H1 (cell line): ENCODE data around the gene RYK. TPM values are rescaled to one million over a fixed set of nuclear protein-coding genes. Genes with fewer than 3 reads are reported as not detected.

Experiments
- CTCF ChIA-PET: fragments of 300-600 bp; sonication (Branson Sonifier 250); formaldehyde crosslinking; loops from one replicate; lab custom pipeline; 2021; ENCODE audit not compliant: partially characterized antibody; lab: Charles Lee
- POLR2A ChIA-PET: fragments of 300-600 bp; sonication (Branson Sonifier 250); formaldehyde crosslinking; loops from one replicate; lab custom pipeline; 2021; ENCODE audit warnings: inconsistent platforms; ENCODE audit not compliant: partially characterized antibody; lab: Charles Lee
- DNase-seq, 2 experiments: peaks; one replicate each; pipeline versions ENCODE4 v3.0.0 to v3.0.0-alpha.2; 2010 to 2022; ENCODE audit warnings: low spot score in 2 of 2, low read depth in 1 of 2, mixed read lengths in 1 of 2
- FAIRE-seq: peaks from 2 replicates; lab custom pipeline; 2011; peaks lifted over from hg19 to GRCh38; lab: Jason Lieb, UNC
- H2AFZ ChIP-seq: 2 replicates; pipeline ENCODE4 v1.8.1; 2012; ENCODE audit warnings: low read length, inconsistent platforms
- H2AK5ac ChIP-seq: 2 replicates; pipeline ENCODE4 v1.6.1; 2013; ENCODE audit warnings: low read depth, low read length
- H2BK120ac ChIP-seq: replicated peaks from 2 replicates; pipeline ENCODE3; 2013; ENCODE audit warnings: low read depth, low read length, inconsistent platforms
- H2BK12ac ChIP-seq: 2 replicates; pipeline ENCODE4 v1.6.1; 2013; ENCODE audit warnings: low read depth, low read length
- H2BK15ac ChIP-seq: 2 replicates; pipeline ENCODE4 v1.6.1; 2013; ENCODE audit warnings: low read length
- H2BK20ac ChIP-seq: 2 replicates; pipeline ENCODE4 v1.6.1; 2013; ENCODE audit warnings: low read length
- H2BK5ac ChIP-seq: 2 replicates; pipeline ENCODE4 v1.6.1; 2013; ENCODE audit warnings: low read depth, low read length
- H3K14ac ChIP-seq: 2 replicates; pipeline ENCODE4 v1.6.1; 2013; ENCODE audit warnings: inconsistent platforms; ENCODE audit not compliant: insufficient read length
- H3K18ac ChIP-seq: 2 replicates; pipeline ENCODE4 v1.6.1; 2013; ENCODE audit warnings: low read length; ENCODE audit errors: extremely low read depth
- H3K23ac ChIP-seq: 2 replicates; pipeline ENCODE4 v1.6.1; 2013; ENCODE audit warnings: inconsistent platforms; ENCODE audit not compliant: insufficient read length
- H3K23me2 ChIP-seq: 2 replicates; pipeline ENCODE4 v1.6.1; 2013; ENCODE audit warnings: low read depth, low read length
- H3K27ac ChIP-seq: 2 replicates; pipeline ENCODE4 v1.6.1; 2011; ENCODE audit warnings: low read depth, low read length, inconsistent platforms
- H3K27me3 ChIP-seq, 4 experiments: replicated peaks in 1 of 4; 1 replicate in 1 of 4; 2 replicates in 3 of 4; pipeline versions ENCODE4 v1.6.1 to v1.8.1; 2011 to 2013; ENCODE audit warnings: low read length in 3 of 4, mild to moderate bottlenecking in 3 of 4, inconsistent platforms in 2 of 4, mixed read lengths in 2 of 4, moderate library complexity in 1 of 4; ENCODE audit not compliant: control insufficient read depth in 3 of 4, insufficient read depth in 3 of 4; ENCODE audit errors: extremely low read depth in 1 of 4
- H3K36me3 ChIP-seq, 4 experiments: 2 replicates each; pipeline versions ENCODE4 v1.6.1 to v1.8.1; 2011 to 2013; ENCODE audit warnings: mild to moderate bottlenecking in 4 of 4, low read length in 3 of 4, moderate library complexity in 2 of 4, control low read depth in 1 of 4, inconsistent platforms in 1 of 4; ENCODE audit not compliant: insufficient read depth in 4 of 4, control insufficient read depth in 2 of 4
- H3K4ac ChIP-seq: replicated peaks from 2 replicates; pipeline ENCODE3; 2013; ENCODE audit warnings: low read length, low read depth, mixed read lengths, inconsistent platforms; ENCODE audit not compliant: insufficient read length
- H3K4me1 ChIP-seq, 4 experiments: replicated peaks in 1 of 4; 1 replicate in 1 of 4; 2 replicates in 3 of 4; pipeline versions ENCODE4 v1.6.1 to v1.8.1; 2011 to 2013; ENCODE audit warnings: low read length in 3 of 4, inconsistent platforms in 2 of 4, mixed read lengths in 1 of 4; ENCODE audit not compliant: insufficient read depth in 4 of 4, control insufficient read depth in 3 of 4
- H3K4me2 ChIP-seq, 2 experiments: 2 replicates each; pipeline versions ENCODE4 v1.6.1 to v1.8.1; 2011 to 2013; ENCODE audit warnings: low read depth in 2 of 2, low read length in 2 of 2, control low read depth in 1 of 2, inconsistent platforms in 1 of 2, mild to moderate bottlenecking in 1 of 2; ENCODE audit not compliant: insufficient read depth in 1 of 2
- H3K4me3 ChIP-seq, 4 experiments: fragments of 200-600, 300-600 bp in 1 of 4; sonication (generic), shearing (Covaris generic), sonication (Bioruptor Twin) in 1 of 4; 2 replicates each; pipeline versions ENCODE4 v1.5.1 to v1.8.1; 2011 to 2016; ENCODE audit warnings: low read length in 4 of 4, low read depth in 3 of 4, control low read depth in 2 of 4, inconsistent platforms in 2 of 4, mild to moderate bottlenecking in 2 of 4, mixed read lengths in 1 of 4, moderate library complexity in 1 of 4; ENCODE audit not compliant: insufficient read depth in 2 of 4; ENCODE audit errors: extremely low read depth in 1 of 4
- H3K56ac ChIP-seq: replicated peaks from 2 replicates; pipeline ENCODE3; 2013; ENCODE audit warnings: low read depth, mild to moderate bottlenecking, mixed read lengths, low read length, inconsistent platforms; ENCODE audit not compliant: insufficient read length
- H3K79me1 ChIP-seq: 2 replicates; pipeline ENCODE4 v1.6.1; 2013; ENCODE audit warnings: low read depth, low read length, control low read depth
- H3K79me2 ChIP-seq, 2 experiments: 2 replicates each; pipeline versions ENCODE4 v1.6.1 to v1.8.1; 2012 to 2013; ENCODE audit warnings: low read length in 2 of 2, mild to moderate bottlenecking in 2 of 2, inconsistent platforms in 1 of 2; ENCODE audit not compliant: insufficient read depth in 2 of 2, control insufficient read depth in 1 of 2
- H3K9ac ChIP-seq, 4 experiments: replicated peaks in 1 of 4; 1 replicate in 1 of 4; 2 replicates in 3 of 4; pipeline versions ENCODE4 v1.6.1 to v1.8.1; 2011 to 2013; ENCODE audit warnings: low read depth in 3 of 4, low read length in 3 of 4, control low read depth in 2 of 4, mild to moderate bottlenecking in 2 of 4, moderate library complexity in 2 of 4, inconsistent platforms in 1 of 4; ENCODE audit errors: extremely low read depth in 1 of 4
- H3K9me3 ChIP-seq, 2 experiments: 2 replicates each; pipeline versions ENCODE4 v1.6.1 to v1.8.1; 2012 to 2013; ENCODE audit warnings: mild to moderate bottlenecking in 2 of 2, moderate library complexity in 2 of 2, control low read depth in 1 of 2, inconsistent platforms in 1 of 2, low read depth in 1 of 2, low read length in 1 of 2, mixed read lengths in 1 of 2; ENCODE audit not compliant: insufficient read depth in 2 of 2
- H4K20me1 ChIP-seq, 2 experiments: replicated peaks in 1 of 2; 2 replicates each; pipeline versions ENCODE3 to v1.8.1; 2011 to 2013; ENCODE audit warnings: inconsistent platforms in 2 of 2, low read length in 2 of 2, mild to moderate bottlenecking in 1 of 2; ENCODE audit not compliant: insufficient read depth in 2 of 2, control insufficient read depth in 1 of 2
- H4K5ac ChIP-seq: 2 replicates; pipeline ENCODE4 v1.6.1; 2013; ENCODE audit warnings: low read length, low read depth, mixed read lengths, inconsistent platforms; ENCODE audit not compliant: insufficient read length
- H4K8ac ChIP-seq: 2 replicates; pipeline ENCODE4 v1.8.0; 2013; ENCODE audit warnings: mild to moderate bottlenecking, moderate library complexity, low read length, inconsistent platforms; ENCODE audit not compliant: insufficient read depth; ENCODE audit errors: extremely low read depth
- H4K91ac ChIP-seq: replicated peaks from 2 replicates; pipeline ENCODE3; 2013; ENCODE audit warnings: low read length, mixed read lengths, inconsistent platforms; ENCODE audit not compliant: insufficient read length
- ASH2L ChIP-seq: fragments of 200-600, 300-600 bp; sonication (generic); IDR thresholded peaks from one replicate; pipeline ENCODE4 v1.7.1; 2017; ENCODE audit warnings: low read length
- CHD1 ChIP-seq: IDR thresholded peaks from 2 replicates; pipeline ENCODE4 v1.6.1; 2012; ENCODE audit warnings: low read depth, low read length, improper control_type of control experiment
- HDAC2 ChIP-seq, 2 experiments: fragments of 300-600 bp in 1 of 2; sonication (generic) in 1 of 2; IDR thresholded peaks; 2 replicates each; pipeline ENCODE4 v1.6.1; 2011 to 2012; ENCODE audit warnings: low read depth in 2 of 2, low read length in 2 of 2, mild to moderate bottlenecking in 2 of 2, moderate library complexity in 2 of 2, borderline replicate concordance in 1 of 2, inconsistent platforms in 1 of 2
- RFX5 ChIP-seq: IDR thresholded peaks from 2 replicates; pipeline ENCODE4 v1.6.1; 2011; ENCODE audit warnings: low read depth, low read length, improper control_type of control experiment, borderline replicate concordance
- SP1 ChIP-seq: IDR thresholded peaks from 2 replicates; pipeline ENCODE4 v1.6.1; 2011; ENCODE audit warnings: low read depth, low read length
- TAF1 ChIP-seq: IDR thresholded peaks from 2 replicates; pipeline ENCODE4 v1.6.1; 2011; ENCODE audit warnings: mild to moderate bottlenecking, low read depth, low read length
- ZNF274 ChIP-seq: IDR thresholded peaks from 2 replicates; pipeline ENCODE4 v1.7.0; 2012; ENCODE audit warnings: low read length, borderline replicate concordance; ENCODE audit errors: extremely low read depth
- WGBS, 2 experiments: shearing (Covaris generic) in 1 of 2; methylation state at CpG; one replicate each; pipeline versions ENCODE4 v1.1.6 to v1.1.7; 2013 to 2015; ENCODE audit warnings: low lambda C conversion rate in 2 of 2, mixed read lengths in 2 of 2, inconsistent platforms in 1 of 2, low coverage in 1 of 2, missing lambda C conversion rate in 1 of 2; ENCODE audit not compliant: insufficient replicate concordance in 2 of 2, insufficient coverage in 1 of 2, insufficient read length in 1 of 2; ENCODE audit errors: extremely low coverage in 1 of 2, missing lambda C conversion rate in 1 of 2; 5-methylcytosine and 5-hydroxymethylcytosine counted together
- polyA plus RNA-seq, 7 experiments: library from polyadenylated mRNA; depleted of rRNA in 3 of 7; stranded (reverse) in 5 of 7; unstranded in 2 of 7; fragments of >200 nt in 5 of 7; fragments of 200-250 nt in 2 of 7; gene quantifications; 1 replicate in 5 of 7; 2 replicates in 1 of 7; 4 replicates in 1 of 7; pipeline versions ENCODE4 v1.2.1 to v1.2.3, GENCODE V29; 2011 to 2013; ENCODE audit warnings: missing spikeins in 2 of 7, mixed read lengths in 2 of 7
- total RNA-seq: library from RNA; stranded (reverse); fragmentation: NEBNext Ultra II Directional; extraction: Animal tissue kit (Norgen Biotek cat#: 25700); gene quantifications from 2 replicates; pipeline ENCODE4 v1.2.1, GENCODE V29; 2021

Gene RYK
- total and polyA plus RNA-seq, 2 of the 8 experiments (the other 6 are each of a cell fraction or from before 2014, with no cell fraction given) = 30.5 to 63.8 TPM

GRCh38 chr3:134194247-134194646, 56.4 kb downstream of the RYK start:
- H3K4me2 ChIP-seq = no peak overlapping the region
- peaks cover 0 to 15% (median 6%) of the 10 kb centered on the region in 4 experiments; a peak in 3 of 8 replicates for H3K36me3 ChIP-seq
- H2BK20ac ChIP-seq = no peak overlapping the region
- H3K56ac ChIP-seq = no peak overlapping the region
- H2AFZ ChIP-seq = no peak overlapping the region
- no peak overlapping the region for H3K9ac ChIP-seq
- DNase-seq = no peak
- no peak overlapping the region for H4K5ac ChIP-seq
- H3K27ac ChIP-seq = no peak overlapping the region
- H3K18ac ChIP-seq = no peak overlapping the region
- no peak overlapping the region for H2AK5ac ChIP-seq
- no peak overlapping the region for H3K4me3 ChIP-seq
- no peak overlapping the region for H2BK5ac ChIP-seq
- H3K14ac ChIP-seq = no peak overlapping the region
- no peak overlapping the region for H4K8ac ChIP-seq
- no peaks in the 10 kb centered on the region for H3K79me1 ChIP-seq
- H3K23ac ChIP-seq = no peak overlapping the region
- no peaks in the 10 kb centered on the region for H3K79me2 ChIP-seq
- no peak overlapping the region for H2BK120ac ChIP-seq
- CTCF ChIA-PET = interaction anchor here (0.5 to 2.9 kb wide), 5 partner anchors 10 to 266 kb away, joined by 3 to 17 read pairs (median 4); no protein-coding TSS in a partner anchor
- peaks cover 0 to 5% of the 10 kb centered on the region in 2 experiments for H4K20me1 ChIP-seq
- H3K4ac ChIP-seq = no peak overlapping the region
- no peaks in the 10 kb centered on the region for H3K23me2 ChIP-seq
- H3K4me1 ChIP-seq = no peaks in the 10 kb centered on the region; a peak in 2 of 7 replicates
- POLR2A ChIA-PET = no interaction called here
- no peaks in the 10 kb centered on the region for H3K27me3 ChIP-seq
- TF ChIP-seq CHD1 = no peak
- no peak for TF ChIP-seq ASH2L
- TF ChIP-seq HDAC2 (IDR thresholded peaks at IDR 0.05; ENCODE audit: borderline replicate concordance in 1 of 2, low read depth in 2 of 2, low read length in 2 of 2) = no peak
- TF ChIP-seq TAF1 = no peak
- TF ChIP-seq RFX5 = no peak
- TF ChIP-seq SP1 = no peak
- TF ChIP-seq ZNF274 = no peak
- H2BK15ac ChIP-seq = no peak overlapping the region
- no peak overlapping the region for H2BK12ac ChIP-seq
- no peaks in the 10 kb centered on the region for H3K9me3 ChIP-seq
- WGBS, 2 experiments = 86% methylated on average over 2 of the region's 2 CpGs; no CpG with 5 or more reads in 1 of the 2 experiments
- FAIRE-seq = no peak
- no peak overlapping the region for H4K91ac ChIP-seq
